ENCODE data around the gene EFCAB8.

EFCAB8 gene

DNA sequence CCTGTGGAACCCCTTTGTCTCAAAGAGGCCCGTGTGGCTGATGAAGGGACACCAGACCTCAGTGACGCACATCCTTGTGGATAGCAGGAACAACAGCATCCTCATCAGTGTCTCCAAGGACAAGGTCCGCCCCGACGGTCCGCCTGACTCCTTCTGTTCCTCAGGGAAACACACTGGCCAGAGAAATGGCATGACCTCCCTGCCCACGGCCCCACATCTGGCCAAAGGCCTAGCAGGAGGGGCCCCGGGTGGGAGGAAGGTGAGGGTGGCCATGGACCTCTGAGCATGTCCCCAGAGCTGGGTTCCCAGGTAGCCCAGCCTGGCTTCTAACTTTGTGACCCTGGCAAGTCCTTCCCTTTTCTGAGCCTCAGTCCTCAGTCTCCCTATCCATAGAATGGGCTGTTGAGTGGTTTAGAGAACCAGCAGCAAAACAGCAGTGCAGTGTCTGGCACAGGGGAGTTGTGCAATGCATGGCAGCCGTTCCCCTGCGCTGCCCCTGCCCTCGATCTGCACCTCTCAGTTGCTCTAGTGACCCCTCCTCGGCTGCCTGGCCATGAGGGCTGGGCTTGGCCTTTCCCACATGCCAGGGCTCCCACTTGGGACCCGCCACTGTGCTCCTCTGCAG is 48.3 kb downstream of the EFCAB8 start:
- FAIRE-seq (no peak), DNase-seq (ENCODE audit: insufficient read length, low spot score) (no peak)

DNA sequence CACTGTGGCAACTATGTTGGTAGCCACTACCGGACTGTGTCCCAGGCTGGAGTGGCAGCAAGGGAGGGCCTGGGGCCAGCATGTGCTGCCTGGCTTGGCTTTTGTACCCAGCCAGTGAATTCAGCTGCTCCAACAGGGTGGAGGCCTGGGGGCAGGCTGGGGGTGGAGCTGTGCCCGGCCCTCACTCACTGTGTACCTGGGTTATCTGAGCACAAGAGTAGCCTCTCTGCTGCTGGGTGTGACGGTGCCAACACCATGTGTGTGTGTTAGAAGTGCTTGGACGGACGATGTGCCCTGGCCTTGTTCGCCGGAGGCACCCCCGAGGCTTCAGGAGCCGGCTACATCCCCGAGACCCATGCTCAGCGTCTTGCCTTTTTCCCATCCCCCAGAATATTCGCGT is 49.2 kb downstream of the EFCAB8 start:
- DNase-seq (ENCODE audit: insufficient read length, low spot score) (no peak), FAIRE-seq (no peak)

DNA sequence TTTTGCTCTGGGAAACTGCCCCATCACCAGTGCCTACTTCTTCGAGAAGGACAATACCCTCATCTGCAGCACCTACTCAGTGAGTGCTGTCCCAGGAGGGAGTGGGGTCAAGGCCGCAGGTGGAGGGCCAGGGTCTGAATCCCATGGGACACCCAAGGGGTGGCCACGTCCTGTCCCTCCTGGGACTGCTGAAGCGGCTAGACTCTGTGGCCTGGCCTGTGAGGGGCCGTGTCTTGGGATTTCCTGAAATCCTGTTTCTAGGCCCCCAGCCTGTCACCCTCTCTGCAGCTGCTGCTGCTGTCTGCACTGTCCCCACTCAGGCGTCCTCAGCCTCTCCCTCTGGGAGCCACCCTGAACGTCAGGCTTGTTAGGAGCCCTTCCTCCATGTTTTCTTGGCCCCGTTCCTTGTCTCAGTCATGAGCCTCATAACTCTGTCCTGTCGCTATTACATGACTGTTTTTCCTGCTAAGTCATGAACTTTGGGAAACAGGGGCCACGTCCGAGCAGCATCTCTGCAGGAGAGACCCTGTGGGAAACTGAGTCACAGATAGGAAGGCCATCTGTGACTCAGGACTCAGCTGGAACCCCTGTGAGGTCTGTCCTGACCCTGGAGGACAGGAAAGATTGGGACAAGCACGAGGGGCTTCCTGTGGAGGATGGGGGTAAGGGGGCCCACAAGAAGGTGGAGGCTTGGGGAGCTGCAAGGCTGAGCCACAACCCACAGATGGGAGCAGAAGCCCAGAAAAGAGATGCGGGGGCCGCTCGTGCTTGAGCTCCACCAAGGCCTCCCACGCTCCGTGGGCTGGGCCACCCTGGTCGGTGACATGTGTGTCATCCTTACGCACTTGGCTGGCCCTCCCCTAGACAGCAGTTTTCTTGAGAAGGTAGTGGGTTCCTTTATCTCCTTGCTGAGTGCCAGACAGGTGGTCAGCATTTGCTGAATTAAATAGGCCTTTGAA is 49.9 kb downstream of the EFCAB8 start:
- DNase-seq (ENCODE audit: insufficient read length, low spot score) (no peak), FAIRE-seq (no peak)

DNA sequence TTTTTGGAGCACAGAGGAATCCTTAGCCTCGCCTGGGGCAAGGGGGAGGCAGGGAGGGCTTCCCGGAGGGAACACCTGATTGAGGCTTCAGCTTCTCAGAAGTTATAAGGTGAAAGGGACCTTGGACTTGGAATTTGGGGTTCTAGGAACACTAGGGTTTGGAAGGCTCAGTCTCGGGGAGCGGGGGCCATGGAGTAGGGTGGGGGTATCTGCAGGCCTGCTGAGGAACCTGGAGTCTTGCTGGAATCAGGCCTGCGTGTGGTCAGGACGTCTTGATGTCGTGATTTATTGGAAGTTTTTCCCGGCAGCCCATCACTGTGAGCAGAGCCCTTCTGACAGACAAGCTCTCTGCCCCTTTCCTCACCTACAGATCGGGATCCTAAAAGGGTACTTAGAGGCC is 50.7 kb downstream of the EFCAB8 start:
- FAIRE-seq (no peak), DNase-seq (ENCODE audit: insufficient read length, low spot score) (no peak)

DNA sequence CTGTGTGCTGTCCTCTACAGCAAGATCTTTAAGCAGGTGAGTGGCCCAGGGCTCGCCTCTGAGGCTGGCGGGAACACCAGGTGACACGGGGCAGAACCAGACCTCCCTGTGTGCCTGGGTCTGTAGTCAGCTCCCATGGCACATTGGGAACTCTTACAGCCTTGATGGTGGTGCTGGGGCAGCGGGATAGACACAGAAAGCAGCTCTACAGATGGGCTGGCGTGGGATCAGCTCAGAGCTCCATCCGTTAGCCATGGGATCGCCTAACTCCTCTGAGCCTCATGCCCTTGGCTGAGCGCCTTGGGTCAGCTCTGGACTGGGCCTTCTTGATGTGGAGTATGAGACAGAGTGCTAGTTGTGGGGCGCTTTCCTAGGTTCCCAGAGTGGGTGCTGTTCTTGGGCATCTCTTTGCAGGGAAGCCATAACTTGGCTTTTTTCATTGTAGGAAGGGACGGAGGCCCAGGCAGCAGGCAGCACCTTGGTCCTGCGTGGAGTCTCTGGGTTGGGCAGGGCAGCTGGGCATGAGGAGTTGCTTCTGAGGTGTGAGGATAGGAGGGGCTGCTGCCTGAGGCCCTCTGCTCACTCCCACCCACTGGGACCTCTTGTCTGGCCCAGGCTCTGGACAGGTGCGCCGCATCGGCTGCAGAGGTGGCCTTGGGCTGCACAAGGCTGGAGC is 51.3 kb downstream of the EFCAB8 start:
- no peak for DNase-seq (ENCODE audit: insufficient read length, low spot score)
- FAIRE-seq: no peak

DNA sequence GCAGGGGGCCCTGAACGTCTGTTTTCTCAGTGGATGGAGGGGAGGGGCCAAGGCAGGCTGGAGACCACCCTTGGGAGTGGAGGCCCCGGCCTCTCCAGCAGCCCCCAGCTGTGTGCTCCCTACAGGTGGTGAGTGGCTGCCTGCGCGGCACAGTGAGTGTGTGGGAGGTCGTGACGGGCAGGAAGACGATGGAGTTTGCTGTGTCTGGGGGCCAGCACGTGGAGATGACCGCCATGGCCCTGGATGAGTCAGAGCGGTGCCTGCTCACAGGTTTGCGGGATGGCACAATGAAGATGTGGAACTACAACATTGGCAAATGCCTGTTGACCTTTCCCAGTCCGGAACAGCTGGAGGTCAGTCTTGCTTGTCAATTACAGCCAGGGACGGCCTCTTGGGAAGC is 52.6 kb downstream of the EFCAB8 start:
- no peak for FAIRE-seq
- no peak for DNase-seq (ENCODE audit: insufficient read length, low spot score)

DNA sequence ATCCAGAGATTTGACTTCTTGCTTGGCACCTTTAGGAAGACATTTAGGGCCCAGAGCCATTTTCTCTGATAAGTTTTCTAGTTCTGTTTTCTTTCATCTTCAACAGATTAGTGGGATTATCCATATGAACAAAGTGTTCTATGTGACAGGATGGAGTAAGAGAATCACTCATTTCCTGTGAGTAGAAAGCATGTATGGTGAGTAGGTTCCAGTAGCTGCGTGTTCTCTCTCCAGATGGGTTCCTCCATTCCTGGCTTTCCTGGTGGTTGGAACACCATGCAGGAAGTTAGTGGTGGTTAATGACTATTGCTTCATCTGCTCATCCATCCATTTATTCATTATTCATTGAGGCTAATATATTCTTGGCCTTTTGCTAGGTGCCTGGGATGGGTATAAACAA is 54.0 kb downstream of the EFCAB8 start:
- no peak for DNase-seq (ENCODE audit: insufficient read length, low spot score)
- no peak for FAIRE-seq

DNA sequence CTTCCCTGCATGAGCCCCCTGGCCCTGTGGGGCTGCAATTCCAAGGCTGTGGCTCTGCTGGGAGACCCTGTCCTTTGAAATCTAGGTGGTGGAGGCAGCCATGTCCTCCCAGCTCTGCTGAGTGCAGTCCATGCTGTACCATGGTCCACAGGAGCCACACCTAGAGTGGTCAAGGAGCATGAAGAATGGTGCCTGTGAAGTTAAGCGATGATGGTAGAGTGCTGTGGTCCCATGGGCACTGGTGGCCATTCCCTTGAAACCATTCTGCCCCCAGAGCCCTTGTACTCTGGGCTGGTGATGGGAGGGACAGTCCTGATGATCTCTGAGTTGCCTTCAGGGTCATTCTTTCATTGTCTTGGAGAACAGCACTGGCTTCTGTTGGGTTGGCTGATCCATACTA is 55.3 kb downstream of the EFCAB8 start:
- no peak for FAIRE-seq

DNA sequence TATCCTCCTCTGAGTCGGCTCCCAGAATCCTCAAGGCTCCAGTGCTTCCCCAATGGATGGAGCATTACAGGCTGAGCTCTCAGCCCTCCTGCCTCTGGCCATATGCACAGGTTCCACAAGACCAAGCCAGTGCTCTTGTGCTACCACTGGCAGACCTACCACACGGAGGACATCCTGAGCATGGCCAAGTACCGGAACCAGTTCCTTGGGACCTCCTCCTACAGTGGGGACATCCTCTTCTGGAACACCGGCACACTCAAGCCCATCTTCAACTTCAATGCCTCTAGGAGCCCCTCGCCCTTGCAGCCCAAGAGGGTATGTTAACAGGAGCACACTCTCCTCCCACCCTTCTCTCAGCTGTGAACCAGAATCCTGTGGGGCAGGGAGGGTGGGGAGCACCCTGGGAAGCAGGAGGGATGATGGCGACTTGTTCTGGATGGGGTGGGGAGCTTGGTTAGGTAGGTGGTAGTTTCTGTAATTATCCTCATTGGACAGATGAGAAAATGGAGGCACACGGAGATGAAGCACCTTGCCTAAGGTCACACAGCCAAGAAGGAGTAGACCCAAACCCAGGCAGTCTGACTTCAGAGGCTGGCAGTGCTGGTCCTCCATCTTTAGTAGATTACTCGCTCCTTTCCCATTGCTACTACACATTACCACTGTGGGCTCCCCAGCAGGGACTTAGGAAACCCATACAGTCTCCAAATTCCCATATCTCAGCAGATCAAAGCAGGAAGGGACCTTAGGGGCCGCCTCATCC is 58.6 kb downstream of the EFCAB8 start:
- FAIRE-seq (peak; percentile 28), DNase-seq (ENCODE audit: insufficient read length, low spot score) (no peak)

More for the DNA sequence above, 55.3 kb downstream of the EFCAB8 start:
- no peak for DNase-seq (ENCODE audit: insufficient read length, low spot score)

DNA sequence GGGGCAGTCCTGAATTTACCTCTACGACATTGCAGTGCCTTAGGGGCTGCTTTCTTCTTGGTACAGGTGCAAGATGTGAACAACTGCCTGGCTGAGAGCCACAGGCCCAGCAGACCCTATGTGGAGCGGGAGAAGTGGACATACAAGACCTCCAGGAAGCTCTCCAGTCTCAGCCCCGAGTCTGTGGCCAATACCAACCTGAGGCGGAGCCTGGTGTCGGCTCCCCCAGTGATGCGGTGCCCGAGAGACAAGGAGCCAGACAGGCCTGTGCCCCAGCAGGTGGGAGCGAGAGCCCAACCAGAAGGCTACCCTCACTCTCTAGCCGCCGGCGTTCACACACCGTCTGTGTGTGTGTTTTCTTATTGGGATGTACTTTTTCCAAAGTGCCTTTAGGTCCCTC is 59.6 kb downstream of the EFCAB8 start:
- FAIRE-seq (no peak), DNase-seq (ENCODE audit: insufficient read length, low spot score) (no peak)

DNA sequence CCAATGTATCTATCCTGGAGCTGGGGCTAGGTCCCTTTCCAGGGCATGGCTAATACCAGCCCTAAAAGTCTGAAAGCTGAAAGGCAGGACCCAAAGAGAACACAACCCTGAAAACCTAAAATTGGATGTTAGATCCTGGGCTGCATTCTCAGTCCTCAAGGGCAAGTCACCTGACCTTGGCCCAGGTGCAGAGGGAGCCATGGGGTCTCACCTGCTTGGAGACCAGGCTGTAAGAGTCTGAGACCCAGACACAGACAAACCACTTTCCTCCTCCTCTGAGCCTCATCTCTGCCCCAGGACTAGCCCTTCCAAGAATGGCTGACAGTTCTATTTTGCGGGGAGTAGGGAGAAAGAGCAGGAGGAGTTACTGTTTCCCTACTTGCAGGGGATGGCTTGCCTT is 60.0 kb downstream of the EFCAB8 start:
- DNase-seq (ENCODE audit: insufficient read length, low spot score) (no peak), FAIRE-seq (no peak)

DNA sequence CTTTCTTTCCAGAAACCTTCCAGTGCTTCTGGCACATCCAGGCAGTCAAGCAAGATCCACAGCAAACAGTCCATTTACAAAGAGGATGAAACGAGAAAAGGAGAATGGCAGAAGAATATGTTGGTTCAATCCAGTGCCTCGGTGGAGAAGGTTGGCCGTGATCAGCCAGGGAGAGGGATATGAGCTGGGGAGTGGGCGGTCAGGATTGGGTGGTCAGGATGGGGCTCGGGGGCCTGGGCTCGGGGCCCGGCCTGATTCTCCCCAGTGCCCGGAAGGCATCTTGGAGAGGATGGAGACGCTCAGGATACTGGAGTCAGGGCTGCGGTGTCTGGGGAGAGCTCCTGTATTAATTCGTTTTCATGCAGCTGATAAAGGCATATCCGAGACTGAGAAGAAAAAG is 61.3 kb downstream of the EFCAB8 start:
- FAIRE-seq (no peak), DNase-seq (ENCODE audit: insufficient read length, low spot score) (no peak)

DNA sequence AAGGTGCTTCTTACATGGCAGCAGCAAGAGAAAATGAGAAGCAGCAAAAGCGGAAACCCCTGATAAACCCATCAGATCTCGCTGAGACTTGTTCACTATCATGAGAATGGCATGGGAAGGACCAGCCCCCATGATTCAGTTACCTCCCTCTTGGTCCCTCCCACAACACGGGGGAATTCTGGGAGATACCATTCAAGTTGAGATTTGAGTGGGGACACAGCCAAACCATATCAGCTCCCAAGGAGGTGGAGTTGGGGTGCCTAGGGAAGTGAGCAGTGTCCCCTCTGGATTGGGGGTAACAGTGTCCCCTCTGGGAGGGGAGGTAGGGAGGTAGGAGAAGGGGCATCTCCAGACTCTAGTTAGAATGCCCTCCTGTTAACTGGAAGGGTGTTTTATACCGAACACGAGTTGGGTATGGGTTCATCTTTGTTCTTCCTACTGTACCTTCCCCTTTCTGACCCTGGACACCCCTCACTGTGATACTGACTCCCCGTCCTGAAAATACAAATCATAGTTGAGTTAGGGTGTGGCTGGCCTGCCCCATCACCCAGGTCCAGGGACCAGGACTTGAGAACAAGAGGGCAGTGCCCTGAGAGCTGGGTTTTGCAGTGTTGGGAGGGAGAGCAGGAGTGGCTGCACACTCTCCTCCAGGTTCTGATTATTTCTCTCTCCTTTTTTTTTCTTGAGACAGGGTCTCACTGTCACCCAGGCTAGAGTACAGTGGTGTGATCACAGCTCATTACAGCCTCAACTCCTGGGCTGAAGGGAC is 62.0 kb downstream of the EFCAB8 start:
- no peak for DNase-seq (ENCODE audit: insufficient read length, low spot score)
- FAIRE-seq: no peak

DNA sequence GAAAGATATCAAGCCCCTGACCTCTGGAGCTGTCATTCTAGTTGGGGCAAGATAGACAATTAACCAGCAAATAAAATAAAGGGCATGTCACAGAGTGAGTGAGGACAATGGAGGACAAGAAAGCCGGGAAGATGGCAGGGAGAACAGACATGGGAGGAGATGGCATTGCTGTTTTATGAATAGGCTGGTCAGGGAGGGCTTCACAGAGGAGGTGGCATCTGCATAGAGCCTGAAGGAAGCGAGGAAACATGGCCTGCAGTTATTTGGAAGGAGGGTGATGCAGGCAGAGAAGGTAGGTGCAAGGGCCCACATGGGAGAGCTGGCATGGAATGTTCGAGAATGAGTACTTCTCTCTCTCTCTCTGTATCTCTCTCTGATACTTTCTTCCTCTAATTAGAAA is 63.7 kb downstream of the EFCAB8 start:
- DNase-seq (ENCODE audit: insufficient read length, low spot score) (no peak), FAIRE-seq (no peak)

DNA sequence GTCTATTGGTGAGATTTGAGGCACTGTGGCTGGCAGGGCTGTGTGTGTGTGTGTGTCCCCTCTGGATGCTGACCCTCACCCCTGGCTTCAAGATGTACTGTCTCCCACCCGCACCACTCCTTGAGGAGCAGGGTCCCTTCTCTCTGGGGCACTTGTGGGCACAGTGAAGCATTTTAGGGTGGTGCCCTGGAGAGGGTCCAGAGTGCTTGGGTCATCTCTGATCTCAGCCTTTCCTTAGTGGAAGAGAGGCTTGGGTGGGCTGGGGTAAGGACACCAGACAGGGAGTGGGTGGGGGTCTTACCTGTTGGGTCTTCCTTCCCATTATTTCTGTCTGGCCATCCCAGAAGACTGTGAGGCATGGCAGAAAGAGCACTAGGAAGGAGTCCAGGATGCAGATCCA is 66.1 kb downstream of the EFCAB8 start:
- DNase-seq (ENCODE audit: insufficient read length, low spot score) (no peak), FAIRE-seq (no peak)

DNA sequence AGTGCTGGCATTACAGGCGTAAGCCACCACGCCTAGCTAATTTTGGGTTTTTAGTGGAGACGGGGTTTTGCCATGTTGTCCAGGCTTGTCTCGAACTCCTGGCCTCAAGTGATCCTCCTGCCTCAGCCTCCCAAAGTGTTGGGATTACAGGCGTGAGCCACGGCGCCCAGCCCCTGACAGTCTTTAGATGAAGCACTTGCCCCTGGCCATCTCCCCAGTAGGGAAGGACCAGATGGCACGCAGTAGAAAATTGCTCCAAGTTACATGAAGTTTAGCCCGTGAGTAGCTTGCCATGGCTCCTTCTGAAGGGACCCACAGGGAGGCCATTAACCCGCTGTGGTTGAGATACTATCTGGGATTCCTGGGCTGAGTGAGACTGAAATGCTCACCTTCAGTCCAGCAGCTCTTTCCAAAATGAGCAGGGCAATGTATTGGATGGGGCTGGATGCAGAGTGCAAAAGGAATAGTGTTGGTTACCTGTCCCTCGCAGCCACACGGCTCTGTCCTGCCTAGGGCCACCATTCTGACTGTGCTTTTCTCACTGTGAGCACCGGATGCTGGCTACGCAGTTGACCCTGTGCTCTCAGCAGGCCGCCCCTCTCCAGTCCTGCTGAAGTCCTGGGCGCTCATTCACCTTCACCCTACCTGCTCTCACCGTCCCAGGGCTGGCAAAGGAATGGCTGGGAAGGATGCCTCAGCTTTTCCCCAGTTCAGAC is 66.9 kb downstream of the EFCAB8 start:
- DNase-seq (ENCODE audit: insufficient read length, low spot score) (no peak), FAIRE-seq (no peak)

DNA sequence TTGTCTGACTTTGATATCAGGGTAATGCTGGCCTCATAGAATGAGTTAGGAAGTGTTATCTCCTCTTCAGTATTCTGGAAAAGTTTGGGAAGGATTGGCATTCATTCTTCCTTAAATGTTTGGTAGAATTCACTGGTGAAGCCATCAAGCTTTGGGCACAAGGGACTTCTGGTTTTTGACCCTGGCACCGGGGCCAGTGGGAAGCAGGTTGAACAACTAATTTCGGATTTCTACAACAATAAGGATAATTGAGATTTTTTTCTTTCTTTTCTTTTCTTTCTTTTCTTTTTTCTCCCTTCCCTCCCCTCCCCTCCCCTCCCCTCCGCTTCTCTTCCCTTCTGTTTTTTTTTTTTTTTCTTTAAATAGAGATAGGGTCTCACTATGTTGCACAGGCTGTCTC is 70.4 kb downstream of the EFCAB8 start:
- FAIRE-seq: no peak
- no peak for DNase-seq (ENCODE audit: insufficient read length, low spot score)

DNA sequence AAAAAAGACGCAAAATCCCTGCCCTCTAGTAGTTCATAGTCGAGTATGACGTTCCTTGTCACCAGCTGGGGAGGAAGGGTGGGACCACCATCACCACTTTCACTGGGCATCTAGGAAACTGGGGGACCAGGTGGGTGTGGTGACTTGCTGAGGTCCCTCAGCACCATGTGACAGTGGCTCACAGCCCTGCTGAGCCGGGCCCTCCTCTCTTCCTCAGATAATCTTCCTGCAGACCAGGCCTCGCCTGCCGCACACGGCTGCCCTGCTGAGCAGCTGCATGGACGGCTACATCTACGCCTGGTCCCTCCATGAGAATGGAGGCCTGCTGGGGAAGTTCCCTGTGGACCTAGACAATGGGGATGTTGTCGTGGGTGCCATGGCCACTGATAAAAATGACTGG is 71.5 kb downstream of the EFCAB8 start:
- no peak for FAIRE-seq
- DNase-seq (ENCODE audit: insufficient read length, low spot score): no peak

DNA sequence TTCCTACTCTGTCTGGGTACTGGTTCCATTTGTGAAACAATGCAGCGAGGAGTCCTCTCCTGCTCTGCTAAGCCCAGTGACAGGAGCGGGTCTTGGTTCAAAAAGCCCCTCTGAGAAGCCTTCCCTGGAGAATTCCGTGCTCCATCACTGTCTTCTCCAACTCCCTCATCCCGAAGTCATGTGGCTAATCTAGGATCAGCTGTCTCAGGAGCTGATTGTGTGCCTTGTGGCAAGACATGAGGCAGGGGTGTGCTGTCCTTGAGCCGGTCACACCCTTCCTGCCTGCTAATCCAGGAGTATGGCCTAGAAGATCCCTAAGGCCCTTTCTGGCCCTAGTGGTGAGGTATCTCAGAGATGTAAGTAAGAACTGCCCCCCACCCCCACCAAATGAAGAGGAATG is 72.0 kb downstream of the EFCAB8 start:
- DNase-seq (ENCODE audit: insufficient read length, low spot score) (no peak), FAIRE-seq (no peak)

DNA sequence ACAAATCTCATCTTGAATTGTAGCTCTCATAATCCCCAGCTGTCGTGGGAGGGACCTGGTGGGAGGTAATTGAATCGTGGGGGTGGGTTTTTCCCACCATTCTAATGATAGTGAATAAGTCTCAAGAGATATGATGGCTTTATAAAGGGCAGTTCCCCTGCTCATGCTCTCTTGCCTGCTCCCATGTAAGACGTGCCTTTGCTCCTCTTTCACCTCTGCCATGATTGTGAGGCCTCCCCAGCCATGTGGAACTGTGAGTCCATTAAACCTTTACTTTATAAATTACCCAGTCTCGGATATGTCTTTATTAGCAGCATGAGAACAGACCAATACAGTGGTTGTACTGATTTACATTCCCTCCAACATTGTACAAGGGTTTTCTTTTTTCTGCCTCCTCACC is 75.9 kb downstream of the EFCAB8 start:
- DNase-seq (ENCODE audit: insufficient read length, low spot score): no peak
- FAIRE-seq: no peak
